ENCODE data around the gene CHRNA4. TPM values are rescaled to one million over a fixed set of nuclear protein-coding genes. Genes with fewer than 3 reads are reported as not detected.

The CHRNA4 gene
- polyA plus RNA-seq, 1 donor (not counting 4 experiments of a cell fraction or from before 2014, with no cell fraction given) = not detected

DNA sequence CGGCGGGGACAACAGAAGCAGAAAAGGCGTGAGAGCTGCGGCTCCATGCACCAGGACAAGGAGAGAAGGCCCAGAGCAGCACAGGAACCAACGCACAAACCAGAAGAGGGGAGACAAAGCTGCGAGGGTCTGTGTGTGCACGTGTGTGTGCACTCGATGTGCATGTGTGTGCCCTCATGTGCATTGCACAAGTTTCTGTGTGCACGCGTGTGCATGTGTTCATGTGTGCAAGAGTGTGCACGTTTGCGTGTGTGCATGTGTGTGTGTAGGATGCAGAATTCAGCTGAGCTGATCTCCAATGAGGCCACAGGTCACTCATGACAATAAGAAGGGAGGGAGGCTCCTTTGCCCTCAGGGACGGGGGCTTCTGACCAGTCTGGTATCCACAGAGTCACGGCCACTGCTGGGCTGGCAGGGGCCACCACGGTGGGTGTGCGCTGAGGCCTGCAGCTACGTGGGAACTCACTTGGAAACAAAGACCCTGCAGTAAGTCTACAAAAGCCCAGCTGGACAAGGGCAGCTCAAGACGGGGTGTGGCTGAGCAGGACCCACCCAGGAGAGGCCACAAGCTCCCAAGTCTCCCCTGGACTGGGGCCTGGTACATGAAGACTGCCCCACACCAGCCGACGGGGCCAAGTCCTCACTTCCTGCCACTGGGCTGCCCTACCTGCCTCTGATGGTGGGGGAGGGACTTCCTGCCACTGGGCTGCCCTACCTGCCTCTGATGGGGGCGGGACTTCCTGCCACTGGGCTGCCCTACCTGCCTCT lies 48.1 kb upstream of the CHRNA4 start:
- Histone ChIP-seq H3K4me1 (ENCODE audit: control insufficient read depth, extremely low read depth, insufficient read depth, low read length) (no peaks in the 10 kb centered on the region), H3K9me3 (ENCODE audit: control insufficient read depth, low read depth, low read length) (peaks cover 1% of the 10 kb centered on the region), H3K9me1 (ENCODE audit: control insufficient read depth, extremely low read depth, insufficient read depth, low read length) (no peaks in the 10 kb centered on the region), H3K79me2 (ENCODE audit: control insufficient read depth, insufficient read depth, low read length) (no peaks in the 10 kb centered on the region), H3K9ac (ENCODE audit: control insufficient read depth, extremely low read depth, insufficient read depth, low read length) (no peak overlapping the region), H3K4me2 (ENCODE audit: control insufficient read depth, extremely low read depth, insufficient read depth, low read depth, low read length) (no peak overlapping the region), H3K4me3 (ENCODE audit: control insufficient read depth in 2 of 3, extremely low read depth in 1 of 3, insufficient read depth in 2 of 3, low read depth in 1 of 3, low read length in 3 of 3) (no peak overlapping the region), H3K27ac (ENCODE audit: control insufficient read depth, insufficient read depth, low read length) (no peak overlapping the region), H3K27me3 (ENCODE audit: control insufficient read depth, extremely low read depth, insufficient read depth, low read length) (peaks cover 3% of the 10 kb centered on the region), H2AFZ (ENCODE audit: control insufficient read depth, low read length) (no peak overlapping the region), H4K20me1 (ENCODE audit: control insufficient read depth, extremely low read depth, insufficient read depth, low read length) (no peaks in the 10 kb centered on the region), H3K36me3 (ENCODE audit: control insufficient read depth in 2 of 2, extremely low read depth in 1 of 2, insufficient read depth in 2 of 2, low read length in 2 of 2) (no peaks in the 10 kb centered on the region)
- DNase-seq (ENCODE audit: low read depth, low spot score) = no peak
- FAIRE-seq = no peak
- TF ChIP-seq, protein P1, sequence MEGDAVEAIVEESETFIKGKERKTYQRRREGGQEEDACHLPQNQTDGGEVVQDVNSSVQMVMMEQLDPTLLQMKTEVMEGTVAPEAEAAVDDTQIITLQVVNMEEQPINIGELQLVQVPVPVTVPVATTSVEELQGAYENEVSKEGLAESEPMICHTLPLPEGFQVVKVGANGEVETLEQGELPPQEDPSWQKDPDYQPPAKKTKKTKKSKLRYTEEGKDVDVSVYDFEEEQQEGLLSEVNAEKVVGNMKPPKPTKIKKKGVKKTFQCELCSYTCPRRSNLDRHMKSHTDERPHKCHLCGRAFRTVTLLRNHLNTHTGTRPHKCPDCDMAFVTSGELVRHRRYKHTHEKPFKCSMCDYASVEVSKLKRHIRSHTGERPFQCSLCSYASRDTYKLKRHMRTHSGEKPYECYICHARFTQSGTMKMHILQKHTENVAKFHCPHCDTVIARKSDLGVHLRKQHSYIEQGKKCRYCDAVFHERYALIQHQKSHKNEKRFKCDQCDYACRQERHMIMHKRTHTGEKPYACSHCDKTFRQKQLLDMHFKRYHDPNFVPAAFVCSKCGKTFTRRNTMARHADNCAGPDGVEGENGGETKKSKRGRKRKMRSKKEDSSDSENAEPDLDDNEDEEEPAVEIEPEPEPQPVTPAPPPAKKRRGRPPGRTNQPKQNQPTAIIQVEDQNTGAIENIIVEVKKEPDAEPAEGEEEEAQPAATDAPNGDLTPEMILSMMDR (optimal IDR thresholded peaks at IDR 0.05 in 1 of 3, IDR thresholded peaks at IDR 0.05 in 1 of 3, conservative IDR thresholded peaks at IDR 0.05 in 1 of 3; ENCODE audit: extremely low read depth in 1 of 3, insufficient read depth in 2 of 3, low read length in 3 of 3) = no peak
- no peak for TF ChIP-seq EZH2 (IDR thresholded peaks at IDR 0.05; ENCODE audit: low read length)
- dilution Hi-C loops (cut with MboI; ENCODE audit: extremely low pct_ligation_motif_present, low sequenced_read_pairs) = no loop called here

DNA sequence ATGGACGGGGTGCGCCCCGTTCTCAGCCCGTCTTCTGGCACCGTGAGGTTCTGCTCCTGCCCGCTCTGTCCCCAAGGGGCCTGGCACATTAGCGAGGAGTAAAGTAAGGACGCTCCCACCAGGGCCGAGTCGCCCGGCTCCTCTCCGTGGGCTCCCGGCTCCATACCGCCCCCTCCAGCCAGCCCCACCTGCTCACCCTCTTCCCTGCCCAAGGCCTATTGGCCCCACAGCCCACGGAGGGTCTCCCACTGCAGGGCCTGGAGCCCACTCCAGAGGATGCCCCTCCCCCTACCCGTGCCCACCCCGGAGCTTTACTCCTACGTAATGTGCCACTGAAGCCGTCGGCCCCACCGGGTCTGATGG lies 47.5 kb upstream of the CHRNA4 start:
- H3K9ac ChIP-seq (ENCODE audit: control insufficient read depth, extremely low read depth, insufficient read depth, low read length) = no peak overlapping the region
- DNase-seq (ENCODE audit: low read depth, low spot score) (no peak), FAIRE-seq (no peak)
- H3K4me1 ChIP-seq (ENCODE audit: control insufficient read depth, extremely low read depth, insufficient read depth, low read length) = no peaks in the 10 kb centered on the region
- H3K4me3 ChIP-seq (ENCODE audit: control insufficient read depth in 2 of 3, extremely low read depth in 1 of 3, insufficient read depth in 2 of 3, low read depth in 1 of 3, low read length in 3 of 3) = no peak overlapping the region
- no peak for TF ChIP-seq EZH2 (IDR thresholded peaks at IDR 0.05; ENCODE audit: low read length)
- TF ChIP-seq, protein P1 (optimal IDR thresholded peaks at IDR 0.05 in 1 of 3, IDR thresholded peaks at IDR 0.05 in 1 of 3, conservative IDR thresholded peaks at IDR 0.05 in 1 of 3; ENCODE audit: extremely low read depth in 1 of 3, insufficient read depth in 2 of 3, low read length in 3 of 3) = no peak
- no peaks in the 10 kb centered on the region for H4K20me1 ChIP-seq (ENCODE audit: control insufficient read depth, extremely low read depth, insufficient read depth, low read length)
- H3K36me3 ChIP-seq (ENCODE audit: control insufficient read depth in 2 of 2, extremely low read depth in 1 of 2, insufficient read depth in 2 of 2, low read length in 2 of 2) = no peaks in the 10 kb centered on the region
- H3K27me3 ChIP-seq (ENCODE audit: control insufficient read depth, extremely low read depth, insufficient read depth, low read length) = peaks cover 3% of the 10 kb centered on the region
- H2AFZ ChIP-seq (ENCODE audit: control insufficient read depth, low read length) = no peak overlapping the region
- dilution Hi-C loops (cut with MboI; ENCODE audit: extremely low pct_ligation_motif_present, low sequenced_read_pairs) = no loop called here
- no peak overlapping the region for H3K27ac ChIP-seq (ENCODE audit: control insufficient read depth, insufficient read depth, low read length)
- H3K9me3 ChIP-seq (ENCODE audit: control insufficient read depth, low read depth, low read length) = peaks cover 1% of the 10 kb centered on the region
- no peaks in the 10 kb centered on the region for H3K79me2 ChIP-seq (ENCODE audit: control insufficient read depth, insufficient read depth, low read length)
- no peak overlapping the region for H3K4me2 ChIP-seq (ENCODE audit: control insufficient read depth, extremely low read depth, insufficient read depth, low read depth, low read length)
- H3K9me1 ChIP-seq (ENCODE audit: control insufficient read depth, extremely low read depth, insufficient read depth, low read length) = no peaks in the 10 kb centered on the region
